ENCODE data around the gene DCDC2C.

Gene DCDC2C

GRCh38 chr2:3674066-3674845 is 29.1 kb upstream of the DCDC2C start:
- DNase-seq = no peak

GRCh38 chr2:3675687-3676086 is 27.7 kb upstream of the DCDC2C start:
- DNase-seq = no peak

- no peak for DNase-seq
Observed at GRCh38 chr2:3677436-3677835, 25.9 kb upstream of the DCDC2C start.

- no peak for DNase-seq
Observed at GRCh38 chr2:3678212-3678611, 25.2 kb upstream of the DCDC2C start.

- no peak for DNase-seq
Observed at GRCh38 chr2:3679180-3679579, 24.2 kb upstream of the DCDC2C start.

- no peak for DNase-seq
Observed at GRCh38 chr2:3679616-3680393, 23.6 kb upstream of the DCDC2C start.

- DNase-seq = no peak
Observed at GRCh38 chr2:3680548-3681345, 22.6 kb upstream of the DCDC2C start.

- DNase-seq = no peak
Observed at GRCh38 chr2:3681625-3682024, 21.8 kb upstream of the DCDC2C start.

GRCh38 chr2:3682811-3683210 is 20.6 kb upstream of the DCDC2C start:
- DNase-seq = no peak

- no peak for DNase-seq
Observed at GRCh38 chr2:3683748-3684454, 19.5 kb upstream of the DCDC2C start.

GRCh38 chr2:3689998-3690748 is 13.2 kb upstream of the DCDC2C start:
- DNase-seq = no peak

- no peak for DNase-seq
Observed at GRCh38 chr2:3692375-3692774, 11.0 kb upstream of the DCDC2C start.

GRCh38 chr2:3696545-3696944 is 6.8 kb upstream of the DCDC2C start:
- no peak for DNase-seq

- no peak for DNase-seq
Observed at GRCh38 chr2:3701071-3701470, 2.3 kb upstream of the DCDC2C start.

GRCh38 chr2:3703757-3704355 is 481 bp downstream of the DCDC2C start:
- no peak for DNase-seq

- DNase-seq = no peak
Observed at GRCh38 chr2:3704692-3705091, 1.3 kb downstream of the DCDC2C start.

- no peak for DNase-seq
Observed at GRCh38 chr2:3705782-3706181, 2.4 kb downstream of the DCDC2C start.

GRCh38 chr2:3706892-3707291 is 3.5 kb downstream of the DCDC2C start:
- no peak for DNase-seq

- DNase-seq = no peak
Observed at GRCh38 chr2:3708576-3708975, 5.2 kb downstream of the DCDC2C start.

GRCh38 chr2:3709225-3709624 is 5.8 kb downstream of the DCDC2C start:
- no peak for DNase-seq

GRCh38 chr2:3712424-3712823 is 9.0 kb downstream of the DCDC2C start:
- no peak for DNase-seq

All from stimulated activated CD4-positive, alpha-beta T cell treated with anti-CD3 and anti-CD28 coated beads, Interleukin-15, amount 100 ng/mL, for 24 hours (primary cell).